Smooth muscle cell (in vitro differentiated cells): Measurements from ENCODE around the gene RAB24. TPM values are rescaled to one million over a fixed set of nuclear protein-coding genes. Genes with fewer than 3 reads are reported as not detected.

Experiments used
- DNase-seq: peaks from one replicate; lab custom pipeline; 2025; ENCODE audit not compliant: unreplicated experiment; lab: John Stamatoyannopoulos, UW
- H2AFZ ChIP-seq: fragments of 200-600 bp; sonication (generic); 2 replicates; pipeline ENCODE4 v1.6.0; 2016; ENCODE audit warnings: antibody characterized with exemption, low read depth, mild to moderate bottlenecking
- H3F3A ChIP-seq: fragments of 200-600 bp; sonication (generic); 2 replicates; pipeline ENCODE4 v1.6.0; 2017; ENCODE audit warnings: antibody characterized with exemption, low read depth
- H3K27ac ChIP-seq: fragments of 200-600 bp; sonication (generic); 2 replicates; pipeline ENCODE4 v1.5.1; 2016; ENCODE audit warnings: low read depth, mild to moderate bottlenecking
- H3K27me3 ChIP-seq: fragments of 200-600 bp; sonication (generic); 2 replicates; pipeline ENCODE4 v1.6.1; 2016; ENCODE audit warnings: low read depth, mild to moderate bottlenecking
- H3K36me3 ChIP-seq: fragments of 200-600 bp; sonication (generic); 2 replicates; pipeline ENCODE4 v1.5.1; 2016; ENCODE audit warnings: low read depth
- H3K4me1 ChIP-seq: fragments of 200-600 bp; sonication (generic); 2 replicates; pipeline ENCODE4 v1.5.1; 2016; ENCODE audit warnings: low read depth
- H3K4me2 ChIP-seq: fragments of 200-600 bp; sonication (generic); 2 replicates; pipeline ENCODE4 v1.6.0; 2016; ENCODE audit warnings: mild to moderate bottlenecking
- H3K4me3 ChIP-seq: fragments of 200-600 bp; sonication (generic); 2 replicates; pipeline ENCODE4 v1.5.1; 2016; ENCODE audit warnings: mild to moderate bottlenecking
- H3K79me2 ChIP-seq: fragments of 200-600 bp; sonication (generic); 2 replicates; pipeline ENCODE4 v1.6.0; 2016; ENCODE audit warnings: low read depth, mild to moderate bottlenecking
- H3K9ac ChIP-seq: fragments of 200-600 bp; sonication (generic); 2 replicates; pipeline ENCODE4 v1.6.0; 2016; ENCODE audit warnings: low read depth
- H3K9me3 ChIP-seq: fragments of 200-600 bp; sonication (generic); replicated peaks from 2 replicates; pipeline ENCODE4 v1.5.1; 2016; ENCODE audit warnings: low read depth
- H4K20me1 ChIP-seq: fragments of 200-600 bp; sonication (generic); 2 replicates; pipeline ENCODE4 v1.6.0; 2016; ENCODE audit warnings: low read depth
- WGBS: methylation state at CpG from one replicate; pipeline ENCODE4 v1.1.7; 2016; ENCODE audit warnings: low lambda C conversion rate; 5-methylcytosine and 5-hydroxymethylcytosine counted together
- polyA plus RNA-seq: library from polyadenylated mRNA; unstranded; fragments of >200 nt; fragmentation: Nextera tagmentation; extraction: Ambion mirVana; gene quantifications from 2 replicates; pipeline ENCODE4 v1.2.1, GENCODE V29; 2016
- total RNA-seq: library from RNA; depleted of rRNA; stranded (reverse); fragments of >200 nt; gene quantifications from 2 replicates; pipeline ENCODE4 v1.2.3, GENCODE V29; 2014
- TF ChIP-seq, protein P1 (sequence below): fragments of 200-600 bp; sonication (generic); IDR thresholded peaks from 2 replicates; pipeline ENCODE4 v1.5.1; 2017; ENCODE audit warnings: borderline replicate concordance, mild to moderate bottlenecking, antibody characterized with exemption; ENCODE audit not compliant: insufficient read depth, poor library complexity, severe bottlenecking

RAB24 gene
- total RNA-seq, result 15.3 and 41.8 TPM in 2 replicates
- polyA plus RNA-seq, result 46.4 and 49.5 TPM in 2 replicates

DNA sequence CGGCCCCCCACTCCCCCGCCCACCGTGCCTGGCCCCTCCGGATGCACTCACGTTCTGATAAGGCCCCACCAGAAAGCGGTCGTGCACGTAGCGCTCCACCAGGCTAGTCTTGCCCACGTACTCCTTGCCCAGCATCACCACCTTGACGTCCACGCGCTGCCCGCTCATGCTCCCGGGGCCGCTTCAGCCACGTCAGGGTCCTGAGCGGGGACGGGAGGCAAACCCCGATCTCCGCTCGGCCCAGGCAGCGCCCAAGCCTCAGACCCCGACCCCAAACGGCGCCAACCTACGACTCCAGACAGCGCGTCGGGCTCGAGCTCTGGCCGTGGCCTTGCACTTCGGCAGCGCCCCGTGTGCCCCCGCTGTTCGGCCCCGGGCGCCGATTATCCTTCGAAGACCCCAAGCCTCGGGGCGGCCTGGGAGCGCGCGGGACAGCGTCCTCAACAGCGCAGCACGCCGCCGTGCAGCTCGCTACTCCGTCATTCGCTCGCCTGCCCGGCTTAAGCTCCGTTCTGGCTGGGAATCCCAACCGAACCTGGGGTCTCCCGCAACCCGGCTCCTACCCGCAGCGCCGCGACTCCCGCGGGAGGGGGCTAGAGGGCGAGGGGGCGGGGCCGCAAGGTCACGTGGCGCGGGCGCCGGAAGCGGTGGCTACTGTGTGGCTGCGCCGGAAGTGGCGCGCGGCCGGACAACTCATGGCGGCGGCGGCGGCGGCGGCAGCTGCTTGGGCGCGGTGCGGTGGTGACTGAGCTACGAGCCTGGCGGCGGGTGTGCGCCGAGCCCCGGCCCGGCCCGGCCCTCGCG, at the start of gene RAB24, which contains the start of gene PRELID1:
TSS of gene RAB24 (minus strand) at position 599 of the 804 bp plus-strand sequence. CDS start at position 168, 431 bp downstream.
TSS of gene PRELID1 (plus strand) at position 679 of the 804 bp plus-strand sequence. CDS start 187 bp downstream, outside the sequence.
- H3K27ac ChIP-seq, result peak within 1 kb of the TSS; percentile 96
- TF ChIP-seq, protein P1, sequence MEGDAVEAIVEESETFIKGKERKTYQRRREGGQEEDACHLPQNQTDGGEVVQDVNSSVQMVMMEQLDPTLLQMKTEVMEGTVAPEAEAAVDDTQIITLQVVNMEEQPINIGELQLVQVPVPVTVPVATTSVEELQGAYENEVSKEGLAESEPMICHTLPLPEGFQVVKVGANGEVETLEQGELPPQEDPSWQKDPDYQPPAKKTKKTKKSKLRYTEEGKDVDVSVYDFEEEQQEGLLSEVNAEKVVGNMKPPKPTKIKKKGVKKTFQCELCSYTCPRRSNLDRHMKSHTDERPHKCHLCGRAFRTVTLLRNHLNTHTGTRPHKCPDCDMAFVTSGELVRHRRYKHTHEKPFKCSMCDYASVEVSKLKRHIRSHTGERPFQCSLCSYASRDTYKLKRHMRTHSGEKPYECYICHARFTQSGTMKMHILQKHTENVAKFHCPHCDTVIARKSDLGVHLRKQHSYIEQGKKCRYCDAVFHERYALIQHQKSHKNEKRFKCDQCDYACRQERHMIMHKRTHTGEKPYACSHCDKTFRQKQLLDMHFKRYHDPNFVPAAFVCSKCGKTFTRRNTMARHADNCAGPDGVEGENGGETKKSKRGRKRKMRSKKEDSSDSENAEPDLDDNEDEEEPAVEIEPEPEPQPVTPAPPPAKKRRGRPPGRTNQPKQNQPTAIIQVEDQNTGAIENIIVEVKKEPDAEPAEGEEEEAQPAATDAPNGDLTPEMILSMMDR, result peak; percentile 39
- H3F3A ChIP-seq, result peaks cover 28% of the 10 kb centered on the region
- peaks cover 21% of the 10 kb centered on the region for H4K20me1 ChIP-seq
- no peaks in the 10 kb centered on the region for H3K36me3 ChIP-seq
- H2AFZ ChIP-seq, result peak within 1 kb of the TSS; percentile 66
- H3K9me3 ChIP-seq, result no peaks in the 10 kb centered on the region
- H3K4me2 ChIP-seq, result peak within 1 kb of the TSS; percentile 100
- WGBS, result under 1% methylated on average over 57 of the region's 100 CpGs
- H3K9ac ChIP-seq, result peak within 1 kb of the TSS; percentile 97
- peaks cover 12% of the 10 kb centered on the region for H3K4me1 ChIP-seq
- H3K4me3 ChIP-seq, result peak within 1 kb of the TSS; percentile 100
- H3K79me2 ChIP-seq, result peaks cover 30% of the 10 kb centered on the region
- DNase-seq, result peak; percentile 74
- H3K27me3 ChIP-seq, result no peaks in the 10 kb centered on the region

DNA sequence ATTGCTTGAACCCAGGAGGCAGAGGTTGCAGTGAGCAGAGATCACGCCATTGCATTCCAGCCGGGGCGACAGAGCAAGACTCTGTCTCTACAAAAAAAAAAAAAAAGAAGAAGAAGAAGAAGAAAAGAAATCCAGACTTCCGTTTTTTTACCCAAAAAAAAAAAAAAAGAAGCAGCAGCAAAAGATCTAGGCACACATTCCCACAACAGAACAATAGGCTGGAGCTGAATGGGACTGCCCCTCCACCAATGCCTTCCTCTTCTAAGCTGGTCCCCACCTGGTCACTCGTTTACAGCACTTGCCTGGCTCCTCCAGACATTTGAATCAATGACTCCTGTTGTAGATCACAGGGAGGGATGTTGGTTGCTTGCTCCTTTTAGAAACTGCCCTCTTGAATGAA, 49.6 kb upstream of the RAB24 start:
- TF ChIP-seq, protein P1, result no peak

DNA sequence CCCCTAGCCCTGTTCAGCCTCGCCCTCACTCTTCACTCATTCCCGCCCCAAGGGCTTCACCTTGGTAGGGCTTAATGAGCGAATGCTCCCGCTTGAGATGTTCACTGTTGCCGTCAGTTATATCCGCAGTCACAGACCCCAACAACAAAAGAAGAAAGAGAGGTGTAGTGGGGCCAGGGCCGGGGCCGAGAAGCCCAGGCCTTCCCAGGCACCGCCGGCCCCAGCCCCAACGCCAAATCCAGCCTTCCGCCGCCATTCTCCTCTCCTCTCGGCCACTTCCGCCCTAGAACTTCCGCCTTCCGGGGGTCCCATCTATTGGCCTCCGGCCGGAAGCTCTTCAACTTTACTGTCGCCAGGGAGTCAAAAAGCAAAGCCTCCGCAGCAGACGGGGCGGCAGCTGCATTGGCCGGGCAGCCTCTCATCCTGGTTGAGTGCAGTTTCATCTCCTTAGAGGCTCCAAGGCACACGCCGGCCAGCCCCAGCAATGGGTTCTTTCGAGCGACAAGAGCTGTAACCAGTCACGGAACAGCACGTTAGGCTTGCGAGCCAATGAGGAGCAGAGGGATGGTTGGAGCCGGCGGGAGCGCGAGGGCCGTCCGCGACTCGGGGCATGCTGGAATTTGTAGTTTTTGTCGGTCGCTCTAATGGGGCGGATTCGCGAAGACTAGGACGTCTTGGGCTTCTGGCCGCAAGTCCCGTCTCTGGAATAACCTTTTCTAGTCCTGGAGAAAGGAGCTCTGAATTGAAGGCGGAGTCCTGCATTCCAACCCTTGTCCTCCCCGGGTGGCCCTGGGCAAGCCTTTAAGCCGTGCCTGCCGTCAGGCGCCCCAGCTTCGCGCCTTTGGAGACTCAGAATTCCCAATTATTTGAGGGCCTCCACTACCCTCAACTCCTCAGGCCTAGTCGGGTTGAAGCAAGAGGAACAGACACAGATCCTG, 48.1 kb upstream of the RAB24 start, which contains the start of gene LMAN2:
TSS of gene LMAN2 (minus strand) at position 277 of the 938 bp plus-strand sequence. CDS start at position 256, 21 bp downstream.
- Histone ChIP-seq H3K36me3 (no peaks in the 10 kb centered on the region), H3K27me3 (no peaks in the 10 kb centered on the region), H3K4me2 (peak within 1 kb of the TSS; percentile 92), H3K27ac (peak within 1 kb of the TSS; percentile 85), H3K9ac (peak within 1 kb of the TSS; percentile 89), H3K4me1 (peaks cover 12% of the 10 kb centered on the region), H3F3A (no peaks in the 10 kb centered on the region), H4K20me1 (peaks cover 23% of the 10 kb centered on the region), H3K4me3 (peak within 1 kb of the TSS; percentile 78), H3K9me3 (no peaks in the 10 kb centered on the region), H3K79me2 (peaks cover 44% of the 10 kb centered on the region), H2AFZ (peak within 1 kb of the TSS; percentile 88)
- TF ChIP-seq, protein P1, result no peak
- peak; percentile 59 for DNase-seq
- WGBS, result 7% methylated on average over 55 of the region's 55 CpGs

More for the DNA sequence above, 49.6 kb upstream of the RAB24 start:
- Histone ChIP-seq H3K4me3 (no peak overlapping the region), H2AFZ (no peak overlapping the region), H4K20me1 (peaks cover 10% of the 10 kb centered on the region), H3K4me2 (no peak overlapping the region), H3K36me3 (no peaks in the 10 kb centered on the region), H3K4me1 (peaks cover 12% of the 10 kb centered on the region), H3K79me2 (peaks cover 30% of the 10 kb centered on the region), H3K27me3 (no peaks in the 10 kb centered on the region), H3K27ac (no peak overlapping the region), H3K9me3 (no peaks in the 10 kb centered on the region), H3K9ac (no peak overlapping the region), H3F3A (no peaks in the 10 kb centered on the region)
- no peak for DNase-seq
- 93% methylated on average over 5 of the region's 5 CpGs for WGBS
